ENCODE results near the gene USP20.

Gene USP20

DNA sequence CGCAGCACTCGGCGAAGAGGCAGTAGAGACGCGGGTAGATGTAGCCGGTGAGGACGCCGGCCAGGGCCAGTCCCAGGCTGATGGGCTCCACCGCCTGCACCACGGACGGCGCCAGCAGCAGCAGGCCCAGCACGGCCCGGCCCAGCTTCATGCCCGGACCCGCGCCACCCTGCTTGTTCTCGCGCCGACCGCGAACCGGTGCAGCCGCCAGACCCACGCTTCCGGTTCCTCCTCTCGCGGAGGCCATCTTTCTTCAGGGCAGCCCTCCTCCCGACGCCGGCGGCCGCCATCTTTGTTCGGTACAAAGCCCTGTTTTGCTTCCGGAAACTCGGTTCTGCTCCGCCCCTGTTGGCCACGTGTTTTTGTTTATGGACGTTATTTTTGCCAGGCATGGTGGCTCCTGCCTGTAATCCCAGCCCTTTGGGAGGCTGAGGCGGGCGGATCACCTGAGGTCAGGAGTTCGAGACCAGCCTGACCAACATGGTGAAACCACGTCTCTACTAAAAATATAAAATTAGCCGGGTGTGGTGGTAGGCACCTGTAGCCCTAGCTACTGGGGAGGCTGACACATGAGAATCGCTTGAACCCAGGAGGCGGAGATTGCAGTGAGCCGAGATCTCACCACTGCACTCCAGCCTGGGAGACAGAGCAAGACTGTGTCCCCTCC lies 11.2 kb upstream of the USP20 start, which contains the start of gene TOR1A (continued):
- TF ChIP-seq, protein P1, sequence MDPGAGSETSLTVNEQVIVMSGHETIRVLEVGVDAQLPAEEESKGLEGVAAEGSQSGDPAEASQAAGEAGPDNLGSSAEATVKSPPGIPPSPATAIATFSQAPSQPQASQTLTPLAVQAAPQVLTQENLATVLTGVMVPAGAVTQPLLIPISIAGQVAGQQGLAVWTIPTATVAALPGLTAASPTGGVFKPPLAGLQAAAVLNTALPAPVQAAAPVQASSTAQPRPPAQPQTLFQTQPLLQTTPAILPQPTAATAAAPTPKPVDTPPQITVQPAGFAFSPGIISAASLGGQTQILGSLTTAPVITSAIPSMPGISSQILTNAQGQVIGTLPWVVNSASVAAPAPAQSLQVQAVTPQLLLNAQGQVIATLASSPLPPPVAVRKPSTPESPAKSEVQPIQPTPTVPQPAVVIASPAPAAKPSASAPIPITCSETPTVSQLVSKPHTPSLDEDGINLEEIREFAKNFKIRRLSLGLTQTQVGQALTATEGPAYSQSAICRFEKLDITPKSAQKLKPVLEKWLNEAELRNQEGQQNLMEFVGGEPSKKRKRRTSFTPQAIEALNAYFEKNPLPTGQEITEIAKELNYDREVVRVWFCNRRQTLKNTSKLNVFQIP (CRISPR knock-in tag; IDR thresholded peaks at IDR 0.05; ENCODE audit: borderline replicate concordance, low read depth): no peak
- TF ChIP-seq TOX (CRISPR knock-in tag; IDR thresholded peaks at IDR 0.05; ENCODE audit: borderline replicate concordance) (no peak), GLIS3 (CRISPR knock-in tag; IDR thresholded peaks at IDR 0.05) (0 out of 2 replicates have a peak, but pooled peaks have one; percentile 26), ZNF565 (CRISPR knock-in tag; conservative IDR thresholded peaks at IDR 0.05; ENCODE audit: low read depth) (no peak), ISL1 (CRISPR knock-in tag; IDR thresholded peaks at IDR 0.05) (no peak), ZNF70 (CRISPR knock-in tag; IDR thresholded peaks at IDR 0.05) (no peak), PPARA (CRISPR knock-in tag; IDR thresholded peaks at IDR 0.05; ENCODE audit: borderline replicate concordance) (no peak)
- TF ChIP-seq, protein P2, sequence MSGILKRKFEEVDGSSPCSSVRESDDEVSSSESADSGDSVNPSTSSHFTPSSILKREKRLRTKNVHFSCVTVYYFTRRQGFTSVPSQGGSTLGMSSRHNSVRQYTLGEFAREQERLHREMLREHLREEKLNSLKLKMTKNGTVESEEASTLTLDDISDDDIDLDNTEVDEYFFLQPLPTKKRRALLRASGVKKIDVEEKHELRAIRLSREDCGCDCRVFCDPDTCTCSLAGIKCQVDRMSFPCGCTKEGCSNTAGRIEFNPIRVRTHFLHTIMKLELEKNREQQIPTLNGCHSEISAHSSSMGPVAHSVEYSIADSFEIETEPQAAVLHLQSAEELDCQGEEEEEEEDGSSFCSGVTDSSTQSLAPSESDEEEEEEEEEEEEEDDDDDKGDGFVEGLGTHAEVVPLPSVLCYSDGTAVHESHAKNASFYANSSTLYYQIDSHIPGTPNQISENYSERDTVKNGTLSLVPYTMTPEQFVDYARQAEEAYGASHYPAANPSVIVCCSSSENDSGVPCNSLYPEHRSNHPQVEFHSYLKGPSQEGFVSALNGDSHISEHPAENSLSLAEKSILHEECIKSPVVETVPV (CRISPR knock-in tag; IDR thresholded peaks at IDR 0.05): no peak

DNA sequence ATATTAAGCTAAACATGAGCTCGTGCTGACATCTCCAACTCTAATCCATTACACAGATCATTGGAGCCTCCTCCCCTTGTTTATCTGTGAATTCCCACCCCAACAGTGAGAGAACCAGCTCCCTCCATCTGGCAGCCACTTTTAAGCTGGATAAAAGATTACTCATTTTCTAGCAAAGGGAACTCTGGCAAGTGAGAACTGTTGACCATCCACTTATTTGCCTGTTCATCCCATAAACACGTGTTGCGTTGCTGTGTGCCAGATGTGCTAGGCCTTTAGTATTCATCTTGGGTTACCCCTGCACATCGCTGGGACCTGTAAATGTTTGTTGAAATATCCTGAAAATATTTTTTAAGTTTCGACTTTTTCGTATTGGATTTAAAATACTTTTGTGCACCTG lies 8.9 kb upstream of the USP20 start:
- TF ChIP-seq, protein P1 (CRISPR knock-in tag; IDR thresholded peaks at IDR 0.05; ENCODE audit: borderline replicate concordance, low read depth): no peak
- TF ChIP-seq, protein P3, sequence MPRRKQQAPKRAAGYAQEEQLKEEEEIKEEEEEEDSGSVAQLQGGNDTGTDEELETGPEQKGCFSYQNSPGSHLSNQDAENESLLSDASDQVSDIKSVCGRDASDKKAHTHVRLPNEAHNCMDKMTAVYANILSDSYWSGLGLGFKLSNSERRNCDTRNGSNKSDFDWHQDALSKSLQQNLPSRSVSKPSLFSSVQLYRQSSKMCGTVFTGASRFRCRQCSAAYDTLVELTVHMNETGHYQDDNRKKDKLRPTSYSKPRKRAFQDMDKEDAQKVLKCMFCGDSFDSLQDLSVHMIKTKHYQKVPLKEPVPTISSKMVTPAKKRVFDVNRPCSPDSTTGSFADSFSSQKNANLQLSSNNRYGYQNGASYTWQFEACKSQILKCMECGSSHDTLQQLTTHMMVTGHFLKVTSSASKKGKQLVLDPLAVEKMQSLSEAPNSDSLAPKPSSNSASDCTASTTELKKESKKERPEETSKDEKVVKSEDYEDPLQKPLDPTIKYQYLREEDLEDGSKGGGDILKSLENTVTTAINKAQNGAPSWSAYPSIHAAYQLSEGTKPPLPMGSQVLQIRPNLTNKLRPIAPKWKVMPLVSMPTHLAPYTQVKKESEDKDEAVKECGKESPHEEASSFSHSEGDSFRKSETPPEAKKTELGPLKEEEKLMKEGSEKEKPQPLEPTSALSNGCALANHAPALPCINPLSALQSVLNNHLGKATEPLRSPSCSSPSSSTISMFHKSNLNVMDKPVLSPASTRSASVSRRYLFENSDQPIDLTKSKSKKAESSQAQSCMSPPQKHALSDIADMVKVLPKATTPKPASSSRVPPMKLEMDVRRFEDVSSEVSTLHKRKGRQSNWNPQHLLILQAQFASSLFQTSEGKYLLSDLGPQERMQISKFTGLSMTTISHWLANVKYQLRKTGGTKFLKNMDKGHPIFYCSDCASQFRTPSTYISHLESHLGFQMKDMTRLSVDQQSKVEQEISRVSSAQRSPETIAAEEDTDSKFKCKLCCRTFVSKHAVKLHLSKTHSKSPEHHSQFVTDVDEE (CRISPR knock-in tag; IDR thresholded peaks at IDR 0.05): no peak
- TF ChIP-seq ZNF565 (CRISPR knock-in tag; conservative IDR thresholded peaks at IDR 0.05; ENCODE audit: low read depth): no peak
- no peak for TF ChIP-seq GLIS3 (CRISPR knock-in tag; IDR thresholded peaks at IDR 0.05)
- no peak for TF ChIP-seq ZFP30 (CRISPR knock-in tag; IDR thresholded peaks at IDR 0.05)
- no peak for TF ChIP-seq TOX (CRISPR knock-in tag; IDR thresholded peaks at IDR 0.05; ENCODE audit: borderline replicate concordance)
- TF ChIP-seq ZNF70 (CRISPR knock-in tag; IDR thresholded peaks at IDR 0.05): no peak
- TF ChIP-seq ZFP3 (CRISPR knock-in tag; IDR thresholded peaks at IDR 0.05): no peak
- no peak for ATAC-seq

DNA sequence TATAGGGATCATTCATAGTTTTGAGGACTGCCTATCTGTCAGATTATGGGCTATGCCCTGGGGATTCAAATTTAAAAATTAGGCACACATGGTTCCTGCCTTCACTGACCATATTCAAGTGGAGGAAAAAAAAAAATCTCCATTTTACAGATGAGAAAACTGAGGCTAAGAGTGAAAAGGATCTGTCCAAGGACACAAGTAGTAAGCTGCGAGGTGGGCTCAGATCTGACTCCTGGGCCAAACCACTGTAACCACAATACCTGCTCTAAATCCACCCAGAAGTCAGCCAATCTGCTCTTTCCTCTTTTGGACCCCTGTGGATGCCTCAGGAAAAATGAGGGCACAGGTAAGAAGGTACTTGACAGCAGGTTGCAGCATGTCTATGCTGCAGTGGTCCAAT lies 8.5 kb upstream of the USP20 start:
- no peak for ATAC-seq
- TF ChIP-seq PPARA (CRISPR knock-in tag; IDR thresholded peaks at IDR 0.05; ENCODE audit: borderline replicate concordance): no peak
- TF ChIP-seq, protein P3 (CRISPR knock-in tag; IDR thresholded peaks at IDR 0.05): no peak
- no peak for TF ChIP-seq OSR1 (CRISPR knock-in tag; IDR thresholded peaks at IDR 0.05)

DNA sequence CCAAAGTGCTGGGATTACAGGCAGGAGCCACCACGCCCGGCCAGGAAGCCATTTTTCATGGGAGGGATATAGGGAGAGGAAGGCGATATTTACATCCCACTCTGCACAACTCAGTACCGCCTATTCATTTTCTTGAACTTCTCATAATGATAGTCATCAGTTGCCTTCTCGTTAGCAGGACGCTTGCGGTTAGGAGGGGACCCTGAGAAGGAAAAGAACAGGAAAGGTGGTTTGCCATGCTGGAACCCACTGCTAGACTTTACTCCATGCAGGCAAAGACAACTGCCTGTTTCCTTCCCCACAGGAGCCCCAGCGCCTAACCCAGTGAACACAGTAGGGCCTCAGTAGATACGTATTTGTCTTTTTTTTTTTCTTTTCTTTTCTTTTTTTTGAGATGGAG lies 7.2 kb upstream of the USP20 start:
- ATAC-seq: no peak
- TF ChIP-seq CSDC2 (CRISPR knock-in tag; IDR thresholded peaks at IDR 0.05) (no peak), SNAI2 (CRISPR knock-in tag; IDR thresholded peaks at IDR 0.05) (no peak), ZNF70 (CRISPR knock-in tag; IDR thresholded peaks at IDR 0.05) (no peak), TOX (CRISPR knock-in tag; IDR thresholded peaks at IDR 0.05; ENCODE audit: borderline replicate concordance) (no peak), ZC3H10 (CRISPR knock-in tag; IDR thresholded peaks at IDR 0.05) (no peak), PPARA (CRISPR knock-in tag; IDR thresholded peaks at IDR 0.05; ENCODE audit: borderline replicate concordance) (no peak), RARB (CRISPR knock-in tag; IDR thresholded peaks at IDR 0.05) (no peak), OSR1 (CRISPR knock-in tag; IDR thresholded peaks at IDR 0.05) (no peak), BACH2 (CRISPR knock-in tag; IDR thresholded peaks at IDR 0.05; ENCODE audit: borderline replicate concordance) (no peak)
